Aorta (tissue), 5 donors: ENCODE results near the gene SCTR. TPM values are rescaled to one million over a fixed set of nuclear protein-coding genes. Genes with fewer than 3 reads are reported as not detected.

Experiments used
- ATAC-seq: fragments of 200-7000 bp; cut with Tn5 transposase; one replicate; pipeline ENCODE4 v1.9.1; 2022; ENCODE audit warnings: moderate library complexity; ENCODE audit not compliant: low FRiP score
- DNase-seq, 2 donors: peaks; one replicate each; pipeline ENCODE4 v3.0.0-alpha.2; 2020
- H3K27ac ChIP-seq, 2 donors: one replicate each; pipeline ENCODE4 v1.5.1; 2013; ENCODE audit warnings: low read length in 2 of 2, mild to moderate bottlenecking in 2 of 2, moderate library complexity in 2 of 2, control low read depth in 1 of 2, inconsistent platforms in 1 of 2, low read depth in 1 of 2
- H3K27me3 ChIP-seq, 2 donors: one replicate each; pipeline ENCODE4 v1.6.1; 2013; ENCODE audit warnings: control low read depth in 1 of 2, low read length in 1 of 2, mild to moderate bottlenecking in 1 of 2, moderate library complexity in 1 of 2; ENCODE audit not compliant: insufficient read depth in 2 of 2, control insufficient read depth in 1 of 2
- H3K36me3 ChIP-seq, 2 donors: one replicate each; pipeline ENCODE4 v1.6.1; 2013; ENCODE audit warnings: control low read depth in 1 of 2, low read length in 1 of 2, mild to moderate bottlenecking in 1 of 2; ENCODE audit not compliant: insufficient read depth in 2 of 2, control insufficient read depth in 1 of 2
- H3K4me1 ChIP-seq, 2 donors: one replicate each; pipeline ENCODE4 v1.6.1; 2013; ENCODE audit warnings: low read length in 2 of 2, control low read depth in 1 of 2, mild to moderate bottlenecking in 1 of 2, moderate library complexity in 1 of 2; ENCODE audit not compliant: insufficient read depth in 2 of 2, control insufficient read depth in 1 of 2
- H3K4me3 ChIP-seq, 2 donors: one replicate each; pipeline ENCODE4 v1.5.1; 2013; ENCODE audit warnings: low read length in 2 of 2, control low read depth in 1 of 2, mild to moderate bottlenecking in 1 of 2
- H3K9me3 ChIP-seq: one replicate; pipeline ENCODE4 v1.6.1; 2013; ENCODE audit warnings: mild to moderate bottlenecking, low read length; ENCODE audit not compliant: control insufficient read depth
- WGBS, 2 donors: extraction: QIAGEN DNeasy Blood & Tissue Kit; methylation state at CpG; one replicate each; pipeline ENCODE4 v1.1.7; 2013; 5-methylcytosine and 5-hydroxymethylcytosine counted together
- intact Hi-C, 2 donors: fragments of 100-400 bp; cut with DNase I; formaldehyde crosslinking; loops; one replicate each; pipeline versions ENCODE4 v1.14.2 to v1.15.0; 2022
- polyA plus RNA-seq, 2 donors: library from polyadenylated mRNA; stranded (reverse); fragments of 200-250 nt; gene quantifications; one replicate each; pipeline ENCODE4 v1.2.3, GENCODE V29; 2013
- total RNA-seq, 2 donors: library from RNA; stranded (reverse); fragmentation: NEBNext Ultra II Directional; extraction: Animal tissue kit (Norgen Biotek cat#: 25700); gene quantifications; one replicate each; pipeline ENCODE4 v1.2.1, GENCODE V29; 2021
- donor health status: healthy with polysubstance abuse.
- donor health status: Bipolar disorder and iron deficiency.
- donor health status: DM: no; HTN: no; CAD: no.
- donor health status: DM: no; HTN: no; CAD: no.
- donor health status: DM: yes; HTN: yes; CAD: no.

SCTR gene
- total and polyA plus RNA-seq, 4 donors = 0.13 TPM; not detected in 3

GRCh38 chr2:119495948-119496347 is 28.3 kb downstream of the SCTR start:
- H3K4me3 ChIP-seq = no peak overlapping the region
- 70 to 74% methylated on average over 2 of the region's 2 CpGs for WGBS, 2 donors
- no peaks in the 10 kb centered on the region for H3K27me3 ChIP-seq
- intact Hi-C loops = no loop called here
- H3K27ac ChIP-seq = no peak overlapping the region
- DNase-seq = no peak
- H3K4me1 ChIP-seq = no peaks in the 10 kb centered on the region
- ATAC-seq = no peak
- H3K36me3 ChIP-seq = no peaks in the 10 kb centered on the region
- no peaks in the 10 kb centered on the region for H3K9me3 ChIP-seq

GRCh38 chr2:119494163-119494790 is 30.0 kb downstream of the SCTR start:
- Histone ChIP-seq H3K27me3 (no peaks in the 10 kb centered on the region), H3K4me3 (no peak overlapping the region), H3K9me3 (no peaks in the 10 kb centered on the region), H3K4me1 (no peaks in the 10 kb centered on the region), H3K27ac (no peak overlapping the region), H3K36me3 (no peaks in the 10 kb centered on the region)
- DNase-seq (no peak), ATAC-seq (peak; percentile 40)
- intact Hi-C loops = no loop called here
- whole genome bisulfite sequencing, 2 donors = 77 to 79% methylated on average over 6 of the region's 6 CpGs

GRCh38 chr2:119491776-119492525 is 32.3 kb downstream of the SCTR start:
- WGBS, 2 donors = 42 to 44% methylated on average over 5 of the region's 5 CpGs
- Histone ChIP-seq H3K9me3 (no peaks in the 10 kb centered on the region), H3K4me3 (no peak overlapping the region), H3K4me1 (no peaks in the 10 kb centered on the region), H3K36me3 (no peaks in the 10 kb centered on the region), H3K27me3 (no peaks in the 10 kb centered on the region), H3K27ac (peak overlapping the region in 1 of 2 donors; percentile 58)
- no peak for ATAC-seq
- DNase-seq = no peak
- intact Hi-C loops = no loop called here

GRCh38 chr2:119490653-119491195 is 33.6 kb downstream of the SCTR start:
- Histone ChIP-seq H3K4me3 (no peak overlapping the region), H3K9me3 (no peaks in the 10 kb centered on the region), H3K36me3 (no peaks in the 10 kb centered on the region), H3K27me3 (no peaks in the 10 kb centered on the region), H3K4me1 (no peaks in the 10 kb centered on the region), H3K27ac (no peak overlapping the region)
- ATAC-seq = no peak
- intact Hi-C loops = no loop called here
- WGBS, 2 donors = 80 to 86% methylated on average over 7 of the region's 7 CpGs
- no peak for DNase-seq

GRCh38 chr2:119490106-119490505 is 34.2 kb downstream of the SCTR start:
- 95 to 97% methylated on average over 8 of the region's 8 CpGs for WGBS, 2 donors
- intact Hi-C loops = no loop called here

GRCh38 chr2:119489232-119489952 is 34.9 kb downstream of the SCTR start:
- intact Hi-C loops = no loop called here
- no peaks in the 10 kb centered on the region for H3K27me3 ChIP-seq
- DNase-seq (no peak), ATAC-seq (no peak)
- no peaks in the 10 kb centered on the region for H3K36me3 ChIP-seq
- 97% methylated on average over 10 of the region's 10 CpGs for WGBS, 2 donors
- no peak overlapping the region for H3K27ac ChIP-seq
- no peak overlapping the region for H3K4me3 ChIP-seq
- no peaks in the 10 kb centered on the region for H3K9me3 ChIP-seq
- H3K4me1 ChIP-seq = peaks cover 0 to 4% of the 10 kb centered on the region in 2 donors

More at GRCh38 chr2:119490106-119490505, 34.2 kb downstream of the SCTR start:
- Histone ChIP-seq H3K27me3 (no peaks in the 10 kb centered on the region), H3K4me1 (no peaks in the 10 kb centered on the region), H3K27ac (no peak overlapping the region), H3K4me3 (no peak overlapping the region), H3K9me3 (no peaks in the 10 kb centered on the region), H3K36me3 (no peaks in the 10 kb centered on the region)
- DNase-seq (no peak), ATAC-seq (no peak)

GRCh38 chr2:119488245-119489214 is 35.8 kb downstream of the SCTR start:
- 89 to 94% methylated on average over 24 of the region's 24 CpGs for WGBS, 2 donors
- DNase-seq (no peak), ATAC-seq (no peak)
- intact Hi-C loops = no loop called here
- Histone ChIP-seq H3K27ac (no peak overlapping the region), H3K4me1 (peaks cover 0 to 4% of the 10 kb centered on the region in 2 donors), H3K9me3 (no peaks in the 10 kb centered on the region), H3K4me3 (no peak overlapping the region), H3K27me3 (no peaks in the 10 kb centered on the region), H3K36me3 (no peaks in the 10 kb centered on the region)
